GM18868 (cell line): ENCODE data around the gene CFAP20DC.
"Not testable (repeated sequence)": the region's sequence is repeated elsewhere in the genome, so short reads cannot be mapped to it uniquely, and the experiment has no call there.

ENCODE experiments used
- ATAC-seq: cut with Tn5 transposase; IDR thresholded peaks from one replicate; pipeline ENCODE4 v1.9.1; 2021; ENCODE audit warnings: mild to moderate bottlenecking, moderate library complexity; ENCODE audit not compliant: unreplicated experiment

CFAP20DC gene

GRCh38 chr3:59049671-59050331 lies at the start of gene CFAP20DC:
Gene CFAP20DC, minus strand, starts transcription at chr3:59050025. Its CDS starts 394 bp downstream, at chr3:59049631.
- ATAC-seq, result peak; percentile 99

- ATAC-seq, result not testable (repeated sequence)
Measured at GRCh38 chr3:59098516-59098915, 48.7 kb upstream of the CFAP20DC start.

- ATAC-seq, result no peak
Measured at GRCh38 chr3:59094446-59094845, 44.6 kb upstream of the CFAP20DC start.

- ATAC-seq, result no peak
Measured at GRCh38 chr3:59093521-59093920, 43.7 kb upstream of the CFAP20DC start.

GRCh38 chr3:59088761-59089160 lies 38.9 kb upstream of the CFAP20DC start:
- ATAC-seq, result no peak

DNA sequence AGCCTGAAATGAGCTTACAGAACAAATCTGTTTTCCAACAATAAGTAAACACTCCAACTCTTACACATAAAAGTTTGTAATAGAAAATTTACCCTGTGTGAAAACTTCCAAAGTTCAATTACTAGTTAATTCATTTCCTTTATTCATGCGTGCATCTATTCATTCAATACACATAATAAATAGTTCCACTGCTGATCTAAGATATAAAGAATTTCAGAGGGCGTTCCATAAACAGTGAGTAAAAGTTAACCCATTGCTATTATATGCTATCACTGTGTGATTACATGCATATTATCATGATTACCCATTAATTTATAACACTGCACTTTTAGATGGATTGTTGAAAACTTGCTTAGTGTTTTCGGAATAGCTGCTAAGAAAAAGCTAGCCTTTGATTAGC lies 36.2 kb upstream of the CFAP20DC start:
- ATAC-seq, result no peak

- ATAC-seq, result no peak
Measured at GRCh38 chr3:59084583-59084982, 34.8 kb upstream of the CFAP20DC start.

GRCh38 chr3:59082106-59082505 lies 32.3 kb upstream of the CFAP20DC start:
- ATAC-seq, result no peak

DNA sequence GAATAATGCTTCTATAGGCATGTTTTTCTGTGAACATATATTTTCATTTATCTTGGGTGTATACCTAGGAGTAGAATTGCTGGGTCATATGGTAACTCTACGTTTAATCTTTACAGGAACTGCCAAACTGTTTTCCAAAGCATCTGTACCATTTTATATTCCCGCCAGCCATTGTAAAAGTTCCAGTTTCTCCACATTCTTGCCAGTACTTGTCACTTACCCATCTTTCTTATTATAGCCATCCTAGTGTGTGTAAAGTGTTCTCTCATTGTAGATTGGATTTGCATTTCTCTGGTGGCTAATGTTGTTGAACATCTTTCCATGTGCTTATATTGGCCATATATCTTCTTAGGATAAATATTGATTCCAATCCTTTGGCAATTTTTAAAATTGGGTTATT lies 31.2 kb upstream of the CFAP20DC start:
- no peak for ATAC-seq

DNA sequence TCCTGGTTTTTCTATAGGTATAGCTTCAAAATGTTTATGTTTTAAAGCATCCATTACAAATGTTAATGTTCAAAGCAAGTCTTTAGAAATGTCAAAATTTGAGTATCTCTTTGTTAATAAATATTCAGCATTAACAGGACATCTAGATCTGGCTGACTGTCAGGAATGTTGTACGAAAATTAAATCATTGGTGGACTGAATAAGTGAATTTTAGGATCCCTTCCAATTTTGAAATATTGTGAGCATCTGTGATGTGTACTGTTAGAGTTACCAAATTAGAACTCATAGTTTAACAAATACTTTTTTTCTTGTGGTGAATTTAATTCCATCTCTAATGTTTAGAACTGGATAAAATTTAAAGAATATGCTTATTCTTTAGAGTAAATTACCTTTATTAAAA lies 30.1 kb upstream of the CFAP20DC start:
- ATAC-seq, result no peak

DNA sequence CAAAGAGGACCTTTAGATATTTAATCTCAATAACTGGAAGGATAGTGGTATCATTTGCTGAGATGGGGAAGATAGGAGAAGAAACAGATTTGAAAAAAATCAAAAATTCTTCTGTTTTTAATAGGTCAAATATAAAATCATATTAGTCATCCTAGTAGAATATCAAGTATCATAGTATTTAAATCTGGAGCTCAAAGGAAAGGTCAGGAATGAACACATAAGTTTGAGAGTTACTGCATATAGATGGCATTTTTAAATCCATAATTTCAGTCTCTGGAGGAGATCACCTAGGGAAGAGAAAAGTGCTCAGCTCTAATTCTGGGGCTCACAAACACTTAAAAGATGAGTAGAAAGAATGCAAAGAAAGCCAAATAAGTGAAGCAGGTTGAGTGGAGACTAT lies 24.9 kb upstream of the CFAP20DC start:
- no peak for ATAC-seq

GRCh38 chr3:59072681-59073080 lies 22.9 kb upstream of the CFAP20DC start:
- no peak for ATAC-seq

DNA sequence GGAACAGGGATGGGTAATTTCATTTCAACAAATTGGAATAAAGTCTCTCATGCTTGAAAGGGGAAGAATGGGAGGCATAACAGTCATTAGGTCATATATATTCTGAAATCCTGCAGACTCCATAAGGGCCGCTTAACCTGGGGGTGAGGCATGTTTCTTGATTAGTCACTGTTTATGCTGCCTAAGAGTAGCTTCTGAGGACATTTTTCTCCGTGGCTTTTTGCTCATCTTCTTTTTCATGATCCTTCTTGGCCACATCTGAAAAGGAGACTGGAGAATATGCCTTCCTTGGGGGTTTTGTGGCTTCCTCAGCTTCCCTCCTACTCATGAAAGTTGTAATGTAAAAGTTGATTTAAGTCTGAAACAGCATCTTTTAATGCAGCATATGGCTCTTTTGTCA lies 20.0 kb upstream of the CFAP20DC start:
- no peak for ATAC-seq

GRCh38 chr3:59065240-59065639 lies 15.4 kb upstream of the CFAP20DC start:
- peak; percentile 57 for ATAC-seq

DNA sequence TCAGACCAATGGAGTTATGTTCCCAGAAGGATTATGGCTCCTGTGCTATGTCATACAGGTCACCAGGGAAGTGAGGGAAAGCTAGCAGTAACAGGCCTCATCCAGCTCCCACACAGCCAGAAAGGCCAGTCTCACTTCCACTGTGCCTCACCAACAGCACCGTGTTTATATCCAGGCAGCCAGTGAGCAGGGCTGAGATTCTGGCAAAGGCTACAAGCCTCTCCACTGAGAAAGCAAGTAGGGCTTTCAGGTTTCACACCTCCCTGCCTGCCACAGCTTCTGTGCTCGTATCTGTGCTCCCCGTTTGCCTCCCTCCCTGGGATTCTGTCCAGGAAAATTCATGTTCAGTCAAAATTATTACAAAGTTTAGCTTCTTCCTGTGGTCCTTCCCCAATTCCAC lies 14.9 kb upstream of the CFAP20DC start:
- peak; percentile 43 for ATAC-seq

GRCh38 chr3:59064276-59064675 lies 14.5 kb upstream of the CFAP20DC start:
- ATAC-seq, result no peak

- ATAC-seq, result no peak
Measured at GRCh38 chr3:59056706-59057105, 6.9 kb upstream of the CFAP20DC start.

DNA sequence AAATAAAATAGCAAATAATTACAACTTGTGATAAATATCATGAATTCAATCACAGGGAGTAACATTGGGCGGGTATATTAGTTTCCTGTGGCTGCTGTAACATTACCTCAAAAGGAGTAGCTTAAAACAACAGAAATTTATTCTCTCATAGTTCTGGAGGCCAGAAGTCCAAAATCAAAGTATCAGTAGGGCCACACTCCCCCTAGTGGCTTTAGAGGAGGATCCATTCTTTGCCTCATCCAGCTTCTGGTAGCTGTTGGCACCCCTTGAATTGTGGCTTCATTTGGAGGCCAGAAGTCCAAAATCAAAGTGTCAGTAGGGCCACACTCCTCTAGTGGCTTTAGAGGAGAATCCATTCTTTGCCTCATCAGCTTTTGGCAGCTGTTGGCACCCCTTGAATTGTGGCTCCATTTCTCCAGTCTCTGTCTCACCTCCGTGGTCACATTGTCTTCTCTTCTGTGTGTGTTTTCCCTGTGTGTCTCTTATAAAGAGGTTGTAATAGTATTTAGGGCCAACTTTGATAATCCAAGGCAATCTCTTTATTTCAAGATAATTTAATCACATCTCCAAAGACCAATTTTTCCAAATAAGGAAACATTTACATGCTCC lies 3.1 kb upstream of the CFAP20DC start:
- ATAC-seq, result peak; percentile 32

DNA sequence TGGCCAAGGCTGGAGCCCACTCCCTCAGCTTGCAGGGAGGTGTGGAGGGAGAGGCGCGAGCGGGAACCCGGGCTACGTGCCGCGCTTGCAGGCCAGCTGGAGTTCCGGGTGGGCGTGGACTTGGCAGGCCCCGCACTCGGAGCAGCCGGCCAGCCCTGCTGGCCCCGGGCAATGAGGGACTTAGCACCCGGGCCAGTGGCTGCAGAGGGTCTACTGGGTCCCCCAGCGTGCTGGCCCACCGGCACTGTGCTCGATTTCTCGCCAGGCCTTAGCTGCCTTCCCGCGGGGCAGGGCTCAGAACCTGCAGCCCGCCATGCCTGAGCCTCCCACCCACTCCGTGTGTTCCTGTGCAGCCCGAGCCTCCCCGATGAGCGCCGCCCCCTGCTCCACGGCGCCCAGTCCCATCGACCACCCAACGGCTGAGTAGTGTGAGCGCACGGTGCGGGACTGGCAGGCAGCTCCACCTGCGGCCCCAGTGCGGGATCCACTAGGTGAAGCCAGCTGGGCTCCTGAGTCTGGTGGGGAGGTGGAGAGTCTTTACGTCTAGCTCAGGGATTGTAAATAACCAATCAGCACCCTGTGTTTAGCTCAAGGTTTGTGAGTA lies 1.1 kb upstream of the CFAP20DC start:
- ATAC-seq, result not testable (repeated sequence)

GRCh38 chr3:59046839-59047238 lies 3.0 kb downstream of the CFAP20DC start:
- ATAC-seq, result no peak

DNA sequence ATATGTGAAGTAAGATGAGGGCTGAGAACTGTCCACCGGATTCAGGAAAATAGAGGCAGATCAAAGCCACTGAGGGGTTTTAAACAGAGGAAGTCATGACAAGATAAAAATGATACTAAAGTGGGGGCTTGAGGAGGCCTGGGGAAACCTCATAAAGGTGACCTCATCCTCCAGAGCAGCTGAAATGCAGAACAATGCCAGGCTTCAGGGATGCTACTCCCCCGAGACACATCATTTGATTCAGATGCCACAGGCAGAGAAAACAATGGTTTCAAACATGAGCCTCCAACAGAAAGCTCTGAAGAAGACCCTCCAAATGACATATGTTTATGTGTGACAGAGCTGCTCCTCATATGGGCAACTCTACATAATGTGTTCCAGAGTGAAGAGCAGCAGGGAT lies 6.4 kb downstream of the CFAP20DC start:
- ATAC-seq, result no peak

- ATAC-seq, result no peak
Measured at GRCh38 chr3:59040902-59041301, 8.9 kb downstream of the CFAP20DC start.
